GM12801 (cell line): ENCODE results near the gene TBCE.

Experiments
- TF ChIP-seq, protein P1 (sequence below): IDR thresholded peaks from one replicate; pipeline ENCODE4 v1.5.1; 2011; ENCODE audit warnings: control low read depth; ENCODE audit not compliant: insufficient read length; ENCODE audit errors: extremely low read depth

Gene TBCE

DNA sequence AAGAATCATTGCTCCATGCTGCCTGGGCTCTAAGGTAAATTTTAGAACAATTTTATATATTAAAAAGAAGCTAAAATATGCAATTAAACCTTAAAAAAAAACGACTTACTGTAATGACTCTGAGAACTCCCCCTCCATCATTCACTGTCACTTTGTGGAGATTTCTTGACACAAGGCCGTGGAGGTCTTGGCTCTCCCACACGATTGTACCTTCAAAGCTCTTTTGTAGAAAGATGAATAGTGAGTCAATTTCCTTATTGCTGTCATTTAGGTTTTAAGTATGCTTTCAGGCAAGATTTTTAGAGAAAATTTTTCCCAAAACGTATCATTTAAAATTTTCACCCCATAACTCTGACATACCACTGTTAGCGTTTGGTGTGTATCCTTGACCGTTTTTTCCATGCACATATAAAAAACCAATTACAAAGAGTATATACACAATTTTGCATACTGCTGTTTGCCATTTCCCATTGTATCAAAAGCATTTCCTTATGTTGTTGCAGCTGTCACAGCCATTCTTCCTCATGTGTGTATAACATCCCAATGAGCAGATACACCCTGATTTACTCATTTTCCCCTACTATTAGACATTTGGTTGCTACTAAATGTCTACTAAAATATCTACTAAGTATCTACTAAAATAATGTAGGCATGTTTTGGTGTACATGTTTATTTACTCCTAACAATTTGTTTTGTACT, 103.7 kb downstream of the TBCE start:
- TF ChIP-seq, protein P1, sequence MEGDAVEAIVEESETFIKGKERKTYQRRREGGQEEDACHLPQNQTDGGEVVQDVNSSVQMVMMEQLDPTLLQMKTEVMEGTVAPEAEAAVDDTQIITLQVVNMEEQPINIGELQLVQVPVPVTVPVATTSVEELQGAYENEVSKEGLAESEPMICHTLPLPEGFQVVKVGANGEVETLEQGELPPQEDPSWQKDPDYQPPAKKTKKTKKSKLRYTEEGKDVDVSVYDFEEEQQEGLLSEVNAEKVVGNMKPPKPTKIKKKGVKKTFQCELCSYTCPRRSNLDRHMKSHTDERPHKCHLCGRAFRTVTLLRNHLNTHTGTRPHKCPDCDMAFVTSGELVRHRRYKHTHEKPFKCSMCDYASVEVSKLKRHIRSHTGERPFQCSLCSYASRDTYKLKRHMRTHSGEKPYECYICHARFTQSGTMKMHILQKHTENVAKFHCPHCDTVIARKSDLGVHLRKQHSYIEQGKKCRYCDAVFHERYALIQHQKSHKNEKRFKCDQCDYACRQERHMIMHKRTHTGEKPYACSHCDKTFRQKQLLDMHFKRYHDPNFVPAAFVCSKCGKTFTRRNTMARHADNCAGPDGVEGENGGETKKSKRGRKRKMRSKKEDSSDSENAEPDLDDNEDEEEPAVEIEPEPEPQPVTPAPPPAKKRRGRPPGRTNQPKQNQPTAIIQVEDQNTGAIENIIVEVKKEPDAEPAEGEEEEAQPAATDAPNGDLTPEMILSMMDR = no peak

DNA sequence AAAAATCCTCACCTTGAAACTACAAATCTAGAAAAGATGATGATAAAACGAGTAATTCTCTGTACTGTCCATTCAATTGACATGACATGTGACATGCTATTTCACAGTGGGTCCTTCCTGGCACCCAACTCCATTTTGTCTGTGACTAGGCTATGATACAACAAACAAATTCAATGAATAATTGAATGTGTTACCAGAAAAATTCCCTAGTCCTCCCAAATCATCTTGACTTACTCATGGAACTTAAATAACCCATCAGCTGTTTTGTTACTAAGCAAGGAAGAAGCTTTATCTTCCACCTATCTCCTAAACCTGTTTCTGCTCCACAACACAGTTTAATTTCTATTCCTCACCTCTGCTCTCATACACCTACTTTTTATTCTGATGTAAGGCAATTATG, 106.6 kb downstream of the TBCE start:
- TF ChIP-seq, protein P1 = no peak

DNA sequence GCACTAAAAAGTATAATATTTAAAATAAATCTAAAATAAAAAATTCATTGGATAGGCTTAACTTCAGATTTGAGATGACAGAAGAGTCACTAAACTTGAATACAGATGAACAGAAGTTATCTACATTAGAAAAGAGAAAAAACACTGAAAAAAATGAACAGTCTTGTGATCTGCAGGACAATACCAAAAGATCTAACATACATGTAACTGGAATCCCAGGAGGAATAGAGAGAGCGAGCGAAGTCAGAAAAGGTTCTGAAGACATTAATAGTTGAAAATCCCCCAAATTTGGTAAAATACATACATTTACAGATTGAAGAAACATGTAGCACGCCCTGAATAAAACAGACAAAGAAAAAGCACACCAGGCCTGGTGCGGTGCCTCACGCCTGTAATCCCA, 115.9 kb downstream of the TBCE start:
- TF ChIP-seq, protein P1 = no peak

DNA sequence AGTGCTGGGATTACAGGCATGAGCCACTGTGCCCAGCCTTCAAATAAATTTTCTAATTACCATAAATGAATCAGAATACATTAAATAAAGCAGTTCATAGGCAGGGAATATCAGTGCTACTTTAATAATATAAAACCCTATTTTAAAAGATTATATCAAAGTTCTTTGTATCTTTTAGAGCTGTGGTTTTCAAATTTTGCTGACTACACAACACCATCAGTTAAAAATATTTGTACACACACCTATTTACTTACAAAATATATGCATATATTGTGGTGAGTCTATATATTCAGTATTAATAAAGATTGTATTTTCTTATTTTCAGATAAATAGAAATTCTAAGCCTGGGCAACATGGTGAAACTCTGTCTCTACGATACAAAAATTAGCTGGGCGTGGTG, 118.3 kb downstream of the TBCE start:
- TF ChIP-seq, protein P1 = no peak

DNA sequence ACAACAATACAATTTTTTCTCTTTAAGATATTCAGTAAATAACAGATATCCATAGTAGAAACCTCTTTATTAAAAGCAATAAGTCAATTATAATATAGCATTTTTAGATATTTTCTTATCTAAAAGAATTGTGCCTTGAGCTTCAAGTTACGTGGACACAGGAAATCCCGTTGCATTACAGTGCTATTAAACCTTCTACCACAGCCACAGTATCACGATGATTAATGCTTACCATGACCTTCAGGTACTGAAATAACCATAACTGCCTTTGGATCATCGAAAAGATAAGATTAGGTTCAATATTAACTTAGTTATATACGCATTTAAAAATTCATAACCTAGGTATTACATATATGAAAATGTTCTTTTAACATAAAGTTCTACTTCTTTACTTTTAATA, 119.1 kb downstream of the TBCE start:
- TF ChIP-seq, protein P1 = no peak

DNA sequence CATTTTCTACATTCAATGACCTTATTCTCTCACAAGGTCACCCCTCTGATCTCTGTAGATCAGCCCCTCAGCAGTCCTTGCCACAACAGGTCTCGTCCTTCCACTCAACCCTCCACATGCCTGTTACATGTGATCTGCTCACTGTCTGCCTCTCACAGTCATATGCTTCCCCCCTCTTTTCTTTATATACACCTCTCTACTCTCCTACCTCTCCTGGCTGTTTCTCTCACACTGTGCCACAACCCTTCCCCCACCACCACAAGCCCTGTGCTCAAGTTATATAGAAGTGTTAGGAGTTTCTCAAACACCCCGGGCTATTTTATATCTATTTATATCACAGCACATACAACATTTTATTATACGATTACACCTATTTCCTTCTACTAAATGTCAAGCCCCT, 124.4 kb downstream of the TBCE start:
- TF ChIP-seq, protein P1 = no peak

DNA sequence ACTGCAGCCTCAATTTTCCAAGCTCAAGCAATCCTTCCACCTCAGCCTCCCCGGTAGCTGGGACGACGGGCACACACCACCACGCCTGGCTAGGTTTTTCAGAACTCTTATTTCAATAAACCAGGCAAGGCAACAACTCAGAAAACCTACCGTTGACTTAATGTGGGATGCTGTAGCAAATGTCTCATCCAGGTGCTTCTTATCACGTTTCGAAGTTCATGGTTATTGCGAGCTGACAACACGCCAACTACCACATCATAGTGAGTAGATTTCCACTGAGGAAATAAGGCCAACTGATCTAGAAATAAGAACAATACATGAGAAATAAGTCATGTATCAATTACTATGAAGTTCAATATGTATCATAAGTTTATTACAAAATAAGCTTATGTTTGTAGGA, 127.3 kb downstream of the TBCE start:
- TF ChIP-seq, protein P1 = no peak
